Heart left ventricle (tissue), 16 donors: ENCODE measurements around the gene PRPF6. TPM values are rescaled to one million over a fixed set of nuclear protein-coding genes. Genes with fewer than 3 reads are reported as not detected.

ENCODE experiments used
- ATAC-seq, 4 donors: fragments of 200-7000 bp; cut with Tn5 transposase; one replicate each; pipeline ENCODE4 v1.9.1; 2020 to 2022; ENCODE audit warnings: moderate library complexity in 4 of 4, mild to moderate bottlenecking in 3 of 4, moderate number of reproducible peaks in 1 of 4
- DNase-seq, 5 donors: peaks; one replicate each; pipeline ENCODE4 v3.0.0-alpha.2; 2020
- H3K27ac ChIP-seq, 12 donors: fragments of 200-600 bp; sonication (generic) in 4 of 12; one replicate each; pipeline versions ENCODE4 v1.5.0 to v1.8.0; 2016 to 2022; ENCODE audit warnings: mild to moderate bottlenecking in 2 of 12
- H3K27me3 ChIP-seq, 9 donors: fragments of 200-600 bp; sonication (generic) in 2 of 9; one replicate each; pipeline versions ENCODE4 v1.5.1 to v1.8.0; 2016 to 2022; ENCODE audit warnings: mild to moderate bottlenecking in 3 of 9
- H3K36me3 ChIP-seq, 9 donors: fragments of 200-600 bp; sonication (generic) in 2 of 9; one replicate each; pipeline versions ENCODE4 v1.5.0 to v1.8.0; 2018 to 2022; ENCODE audit warnings: mild to moderate bottlenecking in 2 of 9
- H3K4me1 ChIP-seq, 12 donors: fragments of 200-600 bp; sonication (generic) in 4 of 12; one replicate each; pipeline versions ENCODE4 v1.5.0 to v1.8.0; 2016 to 2022; ENCODE audit warnings: mild to moderate bottlenecking in 3 of 12
- H3K4me3 ChIP-seq, 12 donors: fragments of 200-600 bp; sonication (generic) in 4 of 12; one replicate each; pipeline versions ENCODE4 v1.5.0 to v1.8.0; 2017 to 2022; ENCODE audit warnings: mild to moderate bottlenecking in 9 of 12, moderate library complexity in 4 of 12
- H3K9me3 ChIP-seq, 12 donors: fragments of 200-600 bp; sonication (generic) in 4 of 12; one replicate each; pipeline versions ENCODE4 v1.5.0 to v1.8.0; 2016 to 2022; ENCODE audit warnings: mild to moderate bottlenecking in 1 of 12
- POLR2A ChIP-seq, 2 donors: fragments of 450-650 bp; IDR thresholded peaks; one replicate each; pipeline ENCODE4 v1.6.1; 2017; ENCODE audit warnings: antibody characterized with exemption in 2 of 2, mild to moderate bottlenecking in 2 of 2, moderate library complexity in 2 of 2
- WGBS, 4 donors: extraction: QIAGEN DNeasy Blood & Tissue Kit in 2 of 4; methylation state at CpG; one replicate each; pipeline versions ENCODE4 v1.1.5 to v1.1.7; 2013 to 2018; 5-methylcytosine and 5-hydroxymethylcytosine counted together
- intact Hi-C, 10 donors: fragments of 100-400 bp; cut with DNase I; formaldehyde crosslinking; loops; one replicate each; pipeline versions ENCODE4 v1.11.1 to v1.14.2; 2022
- polyA plus RNA-seq, 2 donors: library from polyadenylated mRNA; stranded (reverse); fragments of 200-250 nt; gene quantifications; one replicate each; pipeline ENCODE4 v1.2.3, GENCODE V29; 2013
- total RNA-seq, 9 donors: library from RNA; depleted of rRNA in 2 of 9; stranded (reverse); fragments of >200 nt in 2 of 9; fragmentation: NEBNext Ultra II Directional in 3 of 9; extraction: Animal tissue kit (Norgen Biotek cat#: 25700) in 3 of 9; gene quantifications; one replicate each; pipeline versions ENCODE4 v1.1.0 to v1.2.4, GENCODE V29; 2016 to 2023
- TF ChIP-seq, protein P1 (sequence below), 12 donors: fragments of 200-600 bp; sonication (generic) in 4 of 12; IDR thresholded peaks; one replicate each; pipeline versions ENCODE4 v1.5.0 to v1.8.0; 2018 to 2022; ENCODE audit warnings: antibody characterized with exemption in 12 of 12, mild to moderate bottlenecking in 5 of 12
- donor health status: ischemic (EF 13 %, LVEDD 7.1; RV severe dilation, severe dysfunction).
- donor health status: healthy with polysubstance abuse.
- donor health status: DM: no; HTN: yes; CAD: no.
- donor health status: DM: no; HTN: no; CAD: no.
- donor health status: ischemic (EF 25% LVEDD 6.9; RV normal size, moderate dysfunction).
- donor health status: ischemic (EF 25% LVEDD 5.7; RV mildly dilated, moderate dysfunction).
- donor health status: healthy.
- donor health status: DM: yes; HTN: yes; CAD: no.
- donor health status: ischemic (EF 35%, LVEDD 5.7; RV mildly dilated, moderate dysfunction).
- donor health status: nonischemic (EF 11% LVEDD 7.7; RV severe dilation, severe dysfunction).
- donor health status: DM: yes; HTN: yes; CAD: no.
- donor health status: PGD.
- donor health status: ischemic (EF 29% LVEDD 5.4; RV normal size, mild dysfunction).
- donor health status: nonischemic (EF 23%, LVEDD 6.1; RV moderate dilation, normal function).

The PRPF6 gene
- total and polyA plus RNA-seq, 11 donors: 31.0 to 62.6 (median 47.6) TPM

- Histone ChIP-seq H3K27ac (peak overlapping the region; percentile 59 to 89 (median 85)), H3K27me3 (no peaks in the 10 kb centered on the region), H3K9me3 (no peaks in the 10 kb centered on the region), H3K36me3 (no peaks in the 10 kb centered on the region), H3K4me1 (peaks cover 6 to 43% (median 20%) of the 10 kb centered on the region in 12 donors), H3K4me3 (peak overlapping the region; percentile 68 to 99 (median 92))
- peak in 2 of 5 donors; percentile 50 to 73 for DNase-seq
- TF ChIP-seq, protein P1, sequence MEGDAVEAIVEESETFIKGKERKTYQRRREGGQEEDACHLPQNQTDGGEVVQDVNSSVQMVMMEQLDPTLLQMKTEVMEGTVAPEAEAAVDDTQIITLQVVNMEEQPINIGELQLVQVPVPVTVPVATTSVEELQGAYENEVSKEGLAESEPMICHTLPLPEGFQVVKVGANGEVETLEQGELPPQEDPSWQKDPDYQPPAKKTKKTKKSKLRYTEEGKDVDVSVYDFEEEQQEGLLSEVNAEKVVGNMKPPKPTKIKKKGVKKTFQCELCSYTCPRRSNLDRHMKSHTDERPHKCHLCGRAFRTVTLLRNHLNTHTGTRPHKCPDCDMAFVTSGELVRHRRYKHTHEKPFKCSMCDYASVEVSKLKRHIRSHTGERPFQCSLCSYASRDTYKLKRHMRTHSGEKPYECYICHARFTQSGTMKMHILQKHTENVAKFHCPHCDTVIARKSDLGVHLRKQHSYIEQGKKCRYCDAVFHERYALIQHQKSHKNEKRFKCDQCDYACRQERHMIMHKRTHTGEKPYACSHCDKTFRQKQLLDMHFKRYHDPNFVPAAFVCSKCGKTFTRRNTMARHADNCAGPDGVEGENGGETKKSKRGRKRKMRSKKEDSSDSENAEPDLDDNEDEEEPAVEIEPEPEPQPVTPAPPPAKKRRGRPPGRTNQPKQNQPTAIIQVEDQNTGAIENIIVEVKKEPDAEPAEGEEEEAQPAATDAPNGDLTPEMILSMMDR (IDR thresholded peaks at IDR 0.05): no peak
- no peak for TF ChIP-seq POLR2A (IDR thresholded peaks at IDR 0.05)
- ATAC-seq: peak in 3 of 4 donors; percentile 4 to 35 (median 25)
- intact Hi-C loops: loop anchor here in 2 of 10 donors (5.0 to 10.0 kb wide), 2 partner anchors 81 to 169 kb away; partner anchors contain the start of genes DNAJC5 (in 1 of the 2) and PRPF6 (in 1 of the 2)
- WGBS, 4 donors: 2 to 4% (median 2%) methylated on average over 32 to 51 of the region's 51 CpGs
Measured at GRCh38 chr20:64063389-64064144, 82.6 kb downstream of the PRPF6 start.

DNA sequence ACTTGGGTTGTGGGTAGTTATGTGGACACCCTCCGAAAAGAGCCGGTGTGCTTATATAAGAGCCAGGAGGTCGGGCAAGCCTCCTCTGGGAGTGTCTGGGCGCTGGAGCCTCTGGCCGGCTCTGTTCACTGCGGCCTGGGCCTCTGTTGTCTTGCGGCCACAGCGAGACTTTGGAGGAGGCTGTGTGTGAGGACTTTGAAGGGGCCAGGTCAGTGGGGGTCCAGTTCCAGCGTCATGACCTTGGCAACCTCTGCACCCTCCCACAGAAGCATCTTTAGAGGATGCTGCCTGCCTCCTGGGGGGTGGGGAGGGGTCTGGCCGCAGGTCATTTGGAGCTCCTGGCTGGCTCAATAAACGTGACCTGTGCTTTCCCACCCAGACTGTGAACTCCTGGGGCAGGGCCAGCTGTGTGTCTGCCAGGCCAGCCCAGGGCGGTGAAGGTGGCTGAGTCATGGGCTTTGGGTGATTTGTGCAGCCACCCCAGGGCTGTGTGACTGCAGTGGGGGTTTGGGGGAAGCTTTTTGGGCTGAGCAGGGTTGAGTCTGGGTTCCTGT is 83.3 kb downstream of the PRPF6 start:
- 26 to 40% (median 30%) methylated on average over 11 to 12 of the region's 12 CpGs for WGBS, 4 donors
- Histone ChIP-seq H3K36me3 (no peaks in the 10 kb centered on the region), H3K27ac (peak overlapping the region in 10 of 12 donors; percentile 75 to 89 (median 86)), H3K4me1 (peaks cover 6 to 43% (median 20%) of the 10 kb centered on the region in 12 donors), H3K4me3 (peak overlapping the region in 10 of 12 donors; percentile 83 to 99 (median 92)), H3K9me3 (no peaks in the 10 kb centered on the region), H3K27me3 (no peaks in the 10 kb centered on the region)
- ATAC-seq (peak in 1 of 4 donors; percentile 3), DNase-seq (no peak)
- TF ChIP-seq POLR2A (IDR thresholded peaks at IDR 0.05): no peak
- TF ChIP-seq, protein P1 (IDR thresholded peaks at IDR 0.05): no peak
- intact Hi-C loops: loop anchor here in 2 of 10 donors (5.0 to 10.0 kb wide), 2 partner anchors 82 to 169 kb away; partner anchors contain the start of genes DNAJC5 (in 1 of the 2) and PRPF6 (in 1 of the 2)

DNA sequence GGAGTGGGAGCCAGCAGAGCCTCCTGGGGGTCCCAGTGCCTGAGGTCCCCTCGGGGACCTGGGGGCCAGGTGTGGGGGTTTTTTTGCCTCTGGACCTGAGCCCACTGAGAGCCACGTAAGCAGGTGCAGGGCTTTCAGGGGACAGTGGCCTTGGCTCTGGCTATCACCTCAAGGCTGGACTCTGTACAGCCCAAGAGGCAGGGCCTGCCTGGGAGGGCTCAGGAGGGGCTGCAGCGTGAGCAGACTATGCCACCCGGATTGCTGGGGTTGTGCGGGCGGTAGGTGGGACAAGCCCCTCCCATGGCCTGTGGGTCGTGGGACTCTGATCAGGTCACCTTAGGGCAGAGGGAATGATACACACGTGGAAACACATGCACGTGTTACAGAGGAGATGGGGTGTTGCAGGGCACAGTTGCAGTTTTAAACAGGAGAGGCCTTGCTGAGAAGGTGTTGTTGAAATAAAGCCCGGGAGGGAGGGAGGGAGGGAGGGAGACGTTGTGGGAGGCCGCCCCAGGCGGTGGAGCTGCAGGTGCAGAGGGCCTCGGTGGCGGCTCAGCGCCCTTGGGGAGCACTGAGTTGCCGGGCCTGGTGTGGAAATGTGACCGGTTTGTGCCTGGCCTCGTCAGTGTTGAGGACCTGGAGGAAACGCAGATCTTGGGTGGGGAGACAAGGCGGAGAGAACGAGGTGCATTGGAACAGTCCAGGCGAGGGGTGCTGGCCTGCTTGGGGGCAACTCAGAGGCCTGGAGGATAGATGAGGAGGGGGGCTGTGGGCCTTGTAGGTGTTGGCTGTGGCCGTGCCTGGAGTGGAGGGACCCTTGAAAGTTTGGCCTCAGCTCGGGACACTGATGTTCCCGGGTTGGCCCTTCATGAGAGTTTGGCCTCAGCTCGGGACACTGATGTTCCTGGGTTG is 84.4 kb downstream of the PRPF6 start:
- no peak for DNase-seq
- 53 to 66% (median 60%) methylated on average over 27 of the region's 27 CpGs for WGBS, 4 donors
- intact Hi-C loops: loop anchor here in 1 of 10 donors (10.0 kb wide), 1 partner anchor 171 kb away; the partner anchor contains the start of gene DNAJC5

More for the DNA sequence above, 84.4 kb downstream of the PRPF6 start:
- Histone ChIP-seq H3K27me3 (no peaks in the 10 kb centered on the region), H3K9me3 (no peaks in the 10 kb centered on the region), H3K27ac (no peak overlapping the region), H3K4me1 (peaks cover 6 to 43% (median 20%) of the 10 kb centered on the region in 12 donors), H3K36me3 (peaks cover 0 to 3% (median 0%) of the 10 kb centered on the region in 9 donors), H3K4me3 (no peak overlapping the region)
- TF ChIP-seq, protein P1 (IDR thresholded peaks at IDR 0.05): no peak
- no peak for TF ChIP-seq POLR2A (IDR thresholded peaks at IDR 0.05)
- ATAC-seq: no peak
